H9 (cell line): ENCODE results near the gene OLA1. TPM values are rescaled to one million over a fixed set of nuclear protein-coding genes. Genes with fewer than 3 reads are reported as not detected.

ENCODE experiments used
- DNase-seq: peaks from one replicate; pipeline ENCODE4 v3.0.0-alpha.2; 2017
- H2AFZ ChIP-seq: one replicate; pipeline ENCODE4 v1.6.1; 2013; ENCODE audit warnings: mild to moderate bottlenecking, low read length, control low read depth, moderate library complexity
- H2AK5ac ChIP-seq: 2 replicates; pipeline ENCODE4 v1.6.1; 2013; ENCODE audit warnings: low read length, control low read depth, mixed read lengths; ENCODE audit not compliant: insufficient read length
- H2BK120ac ChIP-seq: one replicate; pipeline ENCODE4 v1.6.1; 2013; ENCODE audit warnings: low read depth, mild to moderate bottlenecking, low read length, control low read depth, inconsistent platforms; ENCODE audit not compliant: poor library complexity, severe bottlenecking
- H2BK12ac ChIP-seq: 2 replicates; pipeline ENCODE4 v1.6.1; 2013; ENCODE audit warnings: low read length, control low read depth, mixed read lengths, low read depth; ENCODE audit not compliant: insufficient read length
- H2BK15ac ChIP-seq: 2 replicates; pipeline ENCODE4 v1.6.1; 2013; ENCODE audit warnings: low read depth, low read length, control low read depth
- H2BK20ac ChIP-seq: one replicate; pipeline ENCODE4 v1.6.1; 2013; ENCODE audit warnings: low read depth, mild to moderate bottlenecking, low read length, control low read depth, inconsistent platforms; ENCODE audit not compliant: poor library complexity, severe bottlenecking
- H2BK5ac ChIP-seq: 2 replicates; pipeline ENCODE4 v1.6.1; 2013; ENCODE audit warnings: low read length, control low read depth, mixed read lengths; ENCODE audit not compliant: insufficient read length
- H3K14ac ChIP-seq: 2 replicates; pipeline ENCODE4 v1.6.1; 2013; ENCODE audit warnings: low read length, control low read depth; ENCODE audit not compliant: insufficient read depth
- H3K18ac ChIP-seq: 2 replicates; pipeline ENCODE4 v1.6.1; 2013; ENCODE audit warnings: low read depth, mild to moderate bottlenecking, mixed read lengths, low read length, control low read depth; ENCODE audit not compliant: insufficient read length
- H3K23ac ChIP-seq: 2 replicates; pipeline ENCODE4 v1.6.1; 2013; ENCODE audit warnings: low read length, control low read depth, mixed read lengths, low read depth; ENCODE audit not compliant: insufficient read length
- H3K23me2 ChIP-seq: 2 replicates; pipeline ENCODE4 v1.6.1; 2013; ENCODE audit warnings: low read depth, mild to moderate bottlenecking, mixed read lengths, low read length, control low read depth; ENCODE audit not compliant: insufficient read length, poor library complexity, severe bottlenecking
- H3K27ac ChIP-seq: 2 replicates; pipeline ENCODE4 v1.5.1; 2013; ENCODE audit warnings: low read length, control low read depth, mixed read lengths, low read depth; ENCODE audit not compliant: insufficient read length
- H3K27me3 ChIP-seq: 2 replicates; pipeline ENCODE4 v1.6.1; 2013; ENCODE audit warnings: low read length, control low read depth, inconsistent platforms; ENCODE audit not compliant: insufficient read depth
- H3K4ac ChIP-seq: 2 replicates; pipeline ENCODE4 v1.6.1; 2013; ENCODE audit warnings: low read depth, mild to moderate bottlenecking, control low read depth, inconsistent platforms, low read length, moderate library complexity
- H3K4me1 ChIP-seq: 2 replicates; pipeline ENCODE4 v1.6.1; 2013; ENCODE audit warnings: low read length, control low read depth, inconsistent platforms; ENCODE audit not compliant: insufficient read depth
- H3K4me2 ChIP-seq: 2 replicates; pipeline ENCODE4 v1.6.1; 2013; ENCODE audit warnings: low read length, control low read depth, mixed read lengths; ENCODE audit not compliant: insufficient read length, insufficient read depth
- H3K56ac ChIP-seq: 2 replicates; pipeline ENCODE4 v1.6.1; 2013; ENCODE audit warnings: low read depth, mild to moderate bottlenecking, mixed read lengths, low read length, control low read depth; ENCODE audit not compliant: insufficient read length
- H3K79me1 ChIP-seq: 2 replicates; pipeline ENCODE4 v1.6.1; 2013; ENCODE audit warnings: low read depth, mild to moderate bottlenecking, moderate library complexity, low read length, control low read depth, inconsistent platforms; ENCODE audit not compliant: insufficient read depth, poor library complexity, severe bottlenecking
- H3K79me2 ChIP-seq: 2 replicates; pipeline ENCODE4 v1.6.1; 2013; ENCODE audit warnings: low read length, control low read depth, inconsistent platforms; ENCODE audit not compliant: insufficient read depth
- H3K9ac ChIP-seq: 2 replicates; pipeline ENCODE4 v1.6.1; 2013; ENCODE audit warnings: low read length, control low read depth, mixed read lengths; ENCODE audit not compliant: insufficient read length; ENCODE audit errors: extremely low read depth
- H3K9me3 ChIP-seq: one replicate; pipeline ENCODE4 v1.6.1; 2013; ENCODE audit warnings: low read depth, low read length, inconsistent platforms; ENCODE audit not compliant: control insufficient read depth
- H3T11ph ChIP-seq: one replicate; pipeline ENCODE4 v1.6.1; 2013; ENCODE audit warnings: mild to moderate bottlenecking, low read length, control low read depth, inconsistent platforms
- H4K20me1 ChIP-seq: one replicate; pipeline ENCODE4 v1.6.1; 2013; ENCODE audit not compliant: control insufficient read depth, insufficient read length, insufficient read depth
- H4K5ac ChIP-seq: 2 replicates; pipeline ENCODE4 v1.6.1; 2013; ENCODE audit warnings: low read depth, mild to moderate bottlenecking, mixed read lengths, low read length, control low read depth; ENCODE audit not compliant: insufficient read length
- H4K8ac ChIP-seq: replicated peaks from 2 replicates; pipeline ENCODE4 v1.6.1; 2013; ENCODE audit warnings: low read length, control low read depth, mixed read lengths, low read depth; ENCODE audit not compliant: insufficient read length
- H4K91ac ChIP-seq: 2 replicates; pipeline ENCODE4 v1.6.1; 2013; ENCODE audit warnings: low read depth, mild to moderate bottlenecking, moderate library complexity, mixed read lengths, low read length, control low read depth; ENCODE audit not compliant: insufficient read length
- H3K27ac Mint-ChIP-seq, 3 experiments: 2 replicates in 2 of 3; 3 replicates in 1 of 3; pipeline ENCODE4 v1.8.0; 2020 to 2021; ENCODE audit warnings: mixed read lengths in 3 of 3, mild to moderate bottlenecking in 1 of 3, moderate library complexity in 1 of 3
- H3K27me3 Mint-ChIP-seq: 2 replicates; pipeline ENCODE4 v1.8.0; 2021; ENCODE audit warnings: low read depth, mild to moderate bottlenecking, moderate library complexity, mixed read lengths
- H3K36me3 Mint-ChIP-seq, 3 experiments: 2 replicates in 2 of 3; 3 replicates in 1 of 3; pipeline ENCODE4 v1.8.0; 2020 to 2021; ENCODE audit warnings: low read depth in 3 of 3, mixed read lengths in 3 of 3; ENCODE audit not compliant: insufficient read depth in 1 of 3
- H3K4me1 Mint-ChIP-seq, 2 experiments: 2 replicates each; pipeline ENCODE4 v1.8.0; 2020; ENCODE audit warnings: mixed read lengths in 2 of 2
- H3K4me3 Mint-ChIP-seq, 2 experiments: 2 replicates in 1 of 2; 3 replicates in 1 of 2; pipeline ENCODE4 v1.8.0; 2020 to 2021; ENCODE audit warnings: mild to moderate bottlenecking in 2 of 2, mixed read lengths in 2 of 2, moderate library complexity in 1 of 2
- H3K9me3 Mint-ChIP-seq, 2 experiments: 2 replicates in 1 of 2; 3 replicates in 1 of 2; pipeline ENCODE4 v1.8.0; 2020; ENCODE audit warnings: mild to moderate bottlenecking in 2 of 2, mixed read lengths in 2 of 2, moderate library complexity in 1 of 2
- WGBS: extraction: QIAGEN DNeasy Blood & Tissue Kit; methylation state at CpG from one replicate; pipeline ENCODE4 v1.1.7; 2013; ENCODE audit warnings: missing lambda C conversion rate, low lambda C conversion rate, mixed read lengths; ENCODE audit not compliant: insufficient read length; ENCODE audit errors: extremely low coverage; 5-methylcytosine and 5-hydroxymethylcytosine counted together
- total RNA-seq: library from RNA; stranded (reverse); gene quantifications from 2 replicates; pipeline ENCODE4 v1.2.1, GENCODE V29; 2021
- TF ChIP-seq, protein P1 (sequence below): fragments of 200-600 bp; sonication (generic); conservative IDR thresholded peaks from 3 replicates; pipeline ENCODE4 v1.8.0; 2021; ENCODE audit warnings: antibody characterized with exemption, mild to moderate bottlenecking

OLA1 gene
- total RNA-seq, 1 experiment from 2014 or later, result 133 TPM

GRCh38 chr2:174184504-174184903 is 63.8 kb downstream of the OLA1 start:
- Mint-ChIP-seq H3K4me1 (peaks cover 4 to 10% of the 10 kb centered on the region in 2 experiments), H3K9me3 (no peaks in the 10 kb centered on the region), H3K4me3 (no peak overlapping the region), H3K36me3 (no peaks in the 10 kb centered on the region), H3K27ac (no peak overlapping the region), H3K27me3 (no peaks in the 10 kb centered on the region)
- Histone ChIP-seq H4K91ac (no peak overlapping the region), H3K23me2 (no peaks in the 10 kb centered on the region), H2AK5ac (no peak overlapping the region), H3K4me2 (no peak overlapping the region), H3K4me1 (no peaks in the 10 kb centered on the region), H3K56ac (no peak overlapping the region), H3K27me3 (no peaks in the 10 kb centered on the region), H2BK20ac (no peak overlapping the region), H3K14ac (no peak overlapping the region), H3K9me3 (no peaks in the 10 kb centered on the region), H2BK5ac (no peak overlapping the region), H4K20me1 (no peaks in the 10 kb centered on the region), H3K4ac (no peak overlapping the region), H3K79me1 (peaks cover 4% of the 10 kb centered on the region), H2BK120ac (no peak overlapping the region), H4K8ac (no peak overlapping the region), H2BK12ac (no peak overlapping the region), H2AFZ (no peak overlapping the region), H4K5ac (no peak overlapping the region), H3K27ac (no peak overlapping the region), H3K9ac (no peak overlapping the region), H3K79me2 (peaks cover 3% of the 10 kb centered on the region; the same call in 1 of the 2 replicates), H2BK15ac (no peak overlapping the region), H3K23ac (no peak overlapping the region), H3T11ph (no peak overlapping the region), H3K18ac (no peak overlapping the region)
- no peak for DNase-seq
- WGBS, result no CpG with 5 or more reads among the region's 2 CpGs
- TF ChIP-seq, protein P1, sequence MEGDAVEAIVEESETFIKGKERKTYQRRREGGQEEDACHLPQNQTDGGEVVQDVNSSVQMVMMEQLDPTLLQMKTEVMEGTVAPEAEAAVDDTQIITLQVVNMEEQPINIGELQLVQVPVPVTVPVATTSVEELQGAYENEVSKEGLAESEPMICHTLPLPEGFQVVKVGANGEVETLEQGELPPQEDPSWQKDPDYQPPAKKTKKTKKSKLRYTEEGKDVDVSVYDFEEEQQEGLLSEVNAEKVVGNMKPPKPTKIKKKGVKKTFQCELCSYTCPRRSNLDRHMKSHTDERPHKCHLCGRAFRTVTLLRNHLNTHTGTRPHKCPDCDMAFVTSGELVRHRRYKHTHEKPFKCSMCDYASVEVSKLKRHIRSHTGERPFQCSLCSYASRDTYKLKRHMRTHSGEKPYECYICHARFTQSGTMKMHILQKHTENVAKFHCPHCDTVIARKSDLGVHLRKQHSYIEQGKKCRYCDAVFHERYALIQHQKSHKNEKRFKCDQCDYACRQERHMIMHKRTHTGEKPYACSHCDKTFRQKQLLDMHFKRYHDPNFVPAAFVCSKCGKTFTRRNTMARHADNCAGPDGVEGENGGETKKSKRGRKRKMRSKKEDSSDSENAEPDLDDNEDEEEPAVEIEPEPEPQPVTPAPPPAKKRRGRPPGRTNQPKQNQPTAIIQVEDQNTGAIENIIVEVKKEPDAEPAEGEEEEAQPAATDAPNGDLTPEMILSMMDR, result no peak
